Activated CD8-positive, alpha-beta memory T cell treated with anti-CD3 and anti-CD28 coated beads for 48 hours (primary cell): Measurements from ENCODE around the gene KCNJ8.
"Not testable (repeated sequence)": the region's sequence is repeated elsewhere in the genome, so short reads cannot be mapped to it uniquely, and the experiment has no call there.

Experiments used
- DNase-seq, 3 experiments: peaks; one replicate each; pipeline ENCODE4 v3.0.0-alpha.2; 2020; ENCODE audit warnings: low read depth in 2 of 3, low spot score in 2 of 3

KCNJ8 gene

GRCh38 chr12:21774358-21775132 lies at the start of gene KCNJ8:
Gene KCNJ8, minus strand, starts transcription at chr12:21774706. Its CDS starts 1,090 bp downstream, at chr12:21773616.
- DNase-seq: no peak

GRCh38 chr12:21823581-21823980 lies 49.1 kb upstream of the KCNJ8 start:
- DNase-seq: no peak

GRCh38 chr12:21819678-21820077 lies 45.2 kb upstream of the KCNJ8 start:
- no peak for DNase-seq

- no peak for DNase-seq
Measured at GRCh38 chr12:21819236-21819635, 44.7 kb upstream of the KCNJ8 start.

GRCh38 chr12:21818627-21819026 lies 44.1 kb upstream of the KCNJ8 start:
- no peak for DNase-seq

- no peak for DNase-seq
Measured at GRCh38 chr12:21815306-21816062, 41.0 kb upstream of the KCNJ8 start.

- DNase-seq: no peak
Measured at GRCh38 chr12:21814814-21815213, 40.3 kb upstream of the KCNJ8 start.

GRCh38 chr12:21814327-21814726 lies 39.8 kb upstream of the KCNJ8 start:
- no peak for DNase-seq

GRCh38 chr12:21813751-21814150 lies 39.2 kb upstream of the KCNJ8 start:
- no peak for DNase-seq

GRCh38 chr12:21813125-21813524 lies 38.6 kb upstream of the KCNJ8 start:
- no peak for DNase-seq

- DNase-seq: not testable (repeated sequence)
Measured at GRCh38 chr12:21812340-21812739, 37.8 kb upstream of the KCNJ8 start.

GRCh38 chr12:21809100-21809499 lies 34.6 kb upstream of the KCNJ8 start:
- no peak for DNase-seq

- no peak for DNase-seq
Measured at GRCh38 chr12:21806255-21806654, 31.7 kb upstream of the KCNJ8 start.

- DNase-seq: no peak
Measured at GRCh38 chr12:21801522-21802288, 27.2 kb upstream of the KCNJ8 start.

GRCh38 chr12:21800011-21800410 lies 25.5 kb upstream of the KCNJ8 start:
- no peak for DNase-seq

GRCh38 chr12:21797539-21797938 lies 23.0 kb upstream of the KCNJ8 start:
- DNase-seq: no peak

GRCh38 chr12:21795648-21796328 lies 21.3 kb upstream of the KCNJ8 start:
- DNase-seq: no peak

GRCh38 chr12:21794807-21795595 lies 20.5 kb upstream of the KCNJ8 start:
- DNase-seq: not testable (repeated sequence)

GRCh38 chr12:21789687-21790086 lies 15.2 kb upstream of the KCNJ8 start:
- DNase-seq: not testable (repeated sequence)
